GM21360 (cell line): ENCODE data around the gene ADRA2A.

Source experiments
- ATAC-seq: cut with Tn5 transposase; IDR thresholded peaks from one replicate; pipeline ENCODE4 v1.9.1; 2021; ENCODE audit warnings: mild to moderate bottlenecking, moderate library complexity; ENCODE audit not compliant: unreplicated experiment

Gene ADRA2A

DNA sequence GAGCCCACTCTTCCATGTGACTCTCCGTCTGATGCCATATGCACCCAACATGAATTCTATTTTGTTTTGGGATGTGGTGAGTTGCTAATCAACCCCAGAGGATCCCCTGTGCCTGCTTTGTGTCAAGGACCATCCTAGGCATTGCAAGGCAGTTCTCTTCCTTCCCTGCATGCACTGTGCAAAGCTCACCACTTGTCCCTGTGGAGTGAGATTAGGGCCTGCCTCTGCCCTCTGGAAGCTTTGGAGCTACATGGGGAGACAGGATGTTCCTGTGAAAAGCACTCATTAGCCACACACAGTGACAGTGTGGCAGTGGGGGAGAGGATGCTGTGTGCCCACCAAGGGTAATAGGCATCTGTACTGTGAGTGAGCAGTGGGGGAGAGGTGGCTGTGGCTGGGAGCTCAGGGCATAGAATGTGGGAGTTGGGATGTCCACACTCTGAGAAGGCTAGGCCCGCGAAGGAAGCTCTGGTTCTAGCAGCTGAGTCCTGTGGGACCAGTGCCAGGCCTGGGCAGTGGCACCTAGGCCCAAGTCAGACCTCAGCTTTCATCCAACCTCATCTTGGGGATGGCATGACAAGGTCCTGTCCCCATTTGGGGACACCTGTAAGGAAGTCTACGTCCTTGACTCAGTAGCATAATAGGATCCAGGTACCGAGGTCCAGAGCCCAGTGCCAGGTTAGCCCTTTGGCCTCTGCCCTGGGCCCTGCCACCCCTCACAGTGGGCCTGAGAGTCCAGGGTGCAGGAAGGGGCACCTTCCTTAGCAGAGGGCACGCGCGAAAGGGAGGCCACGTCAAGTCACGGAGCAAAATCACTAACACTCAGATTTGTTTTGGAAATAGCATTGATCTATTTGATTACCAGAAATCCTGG is 6.6 kb downstream of the ADRA2A start:
- ATAC-seq: no peak

DNA sequence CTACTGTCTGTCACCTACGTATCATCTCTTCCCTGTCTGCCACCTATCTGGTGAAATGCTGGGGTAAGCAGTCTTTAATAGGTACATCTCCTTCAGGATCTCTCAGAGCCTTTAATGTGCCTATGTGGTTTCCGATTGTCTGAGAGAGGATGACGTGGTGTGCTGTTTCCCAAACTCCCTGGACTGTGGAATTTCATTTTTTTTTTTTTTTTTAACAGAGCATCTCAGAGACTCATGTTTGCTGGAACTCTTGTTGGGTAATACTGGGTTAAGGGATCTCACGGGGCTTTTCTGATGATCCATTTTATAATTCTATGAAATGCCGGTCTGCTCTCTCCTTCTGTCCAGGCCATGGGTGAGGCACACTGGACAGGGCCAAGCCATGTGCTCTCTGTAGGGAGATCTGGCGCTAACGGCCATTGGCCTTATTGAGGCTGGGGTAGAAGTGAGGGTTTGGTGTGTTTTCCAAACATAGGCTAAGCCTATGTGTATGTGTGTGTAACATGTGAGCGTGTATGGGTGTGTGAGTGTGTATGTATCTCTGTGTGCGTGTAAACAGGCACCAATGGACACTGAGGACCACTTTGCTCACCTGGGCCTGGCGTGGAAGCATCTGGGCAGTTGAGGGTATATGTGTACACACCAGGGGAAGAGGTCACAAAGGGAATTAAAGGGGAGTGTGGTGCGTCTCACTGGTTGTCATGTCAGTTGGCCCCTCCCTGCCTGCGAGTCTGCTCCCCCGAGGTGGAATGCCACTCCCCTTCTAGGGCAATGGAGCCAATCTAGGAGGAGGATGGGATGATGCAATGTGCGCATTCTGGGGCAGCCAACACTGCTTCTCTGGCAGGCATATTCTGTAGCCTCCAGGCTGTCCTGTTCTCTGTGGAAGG is 7.8 kb downstream of the ADRA2A start:
- ATAC-seq: no peak

DNA sequence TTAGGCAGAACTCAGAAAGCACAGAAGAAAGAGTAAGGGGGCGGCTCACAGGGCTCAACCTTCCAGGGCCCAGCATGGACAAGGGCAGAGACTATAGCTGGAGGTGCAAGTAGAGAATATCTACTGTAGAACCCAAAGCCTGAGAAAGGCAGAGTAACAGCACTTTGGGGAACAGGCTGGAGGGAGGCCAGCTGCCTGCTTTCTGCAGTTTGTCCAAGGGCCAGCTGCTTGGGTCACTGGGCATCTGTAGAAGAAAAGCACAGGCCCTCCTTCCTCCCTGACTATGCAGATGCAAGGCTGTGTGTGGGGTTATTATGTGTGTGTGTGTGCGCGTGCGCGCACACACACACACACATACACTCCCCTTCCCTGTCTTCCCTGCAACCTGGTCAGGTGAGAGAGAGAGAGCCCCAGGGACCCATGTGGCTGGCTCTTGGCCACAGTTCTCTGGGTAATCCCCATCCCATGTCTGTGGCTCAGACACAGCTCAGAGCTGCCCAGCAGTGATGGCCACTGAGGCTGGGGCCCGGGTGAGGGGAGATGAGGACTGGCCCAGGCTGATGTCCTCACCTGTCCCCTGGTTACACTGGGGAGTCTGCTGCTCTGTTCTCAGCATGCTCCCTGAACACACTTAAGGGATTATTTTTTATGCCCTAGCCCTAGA is 9.0 kb downstream of the ADRA2A start:
- ATAC-seq: no peak

DNA sequence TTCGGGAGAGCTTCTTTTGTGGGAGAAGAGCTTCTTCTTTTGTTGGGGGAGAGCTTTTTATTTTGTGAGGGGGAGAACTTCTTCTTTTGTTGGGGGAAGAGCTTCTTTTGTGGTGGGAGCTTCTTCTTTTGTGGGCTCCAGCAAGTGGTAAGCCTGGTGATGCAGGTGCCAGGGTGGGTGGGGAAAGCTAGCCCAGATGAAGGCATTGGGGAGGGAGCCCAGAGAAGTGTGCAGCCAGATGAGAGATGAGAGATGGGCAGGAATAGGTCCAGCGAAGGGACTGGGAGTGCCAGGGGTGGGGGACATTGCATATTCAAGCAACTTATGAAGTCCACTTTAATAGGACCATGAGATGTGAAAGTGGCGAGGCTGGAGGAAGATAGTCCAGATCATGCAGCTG is 9.7 kb downstream of the ADRA2A start:
- no peak for ATAC-seq

DNA sequence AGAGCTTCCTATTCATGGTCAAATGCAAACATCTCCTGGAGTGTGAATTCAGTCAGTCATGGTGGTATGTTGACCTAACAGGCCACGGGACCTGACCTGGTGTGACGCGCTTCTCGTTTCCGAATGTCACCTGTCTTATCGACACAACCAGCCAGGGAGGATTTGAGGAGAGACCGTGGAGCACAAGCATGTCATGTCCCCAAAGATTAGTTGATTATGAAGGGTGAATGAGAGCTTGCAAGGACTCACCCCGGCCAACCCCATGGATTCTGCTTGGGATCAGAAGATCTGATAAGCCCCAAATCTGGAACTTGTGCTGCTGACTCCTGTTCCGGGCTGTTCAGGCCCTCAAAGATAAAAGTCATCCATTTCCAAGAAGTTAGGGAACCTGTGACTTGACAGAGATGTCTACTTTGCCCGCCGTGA is 10.5 kb downstream of the ADRA2A start:
- no peak for ATAC-seq

DNA sequence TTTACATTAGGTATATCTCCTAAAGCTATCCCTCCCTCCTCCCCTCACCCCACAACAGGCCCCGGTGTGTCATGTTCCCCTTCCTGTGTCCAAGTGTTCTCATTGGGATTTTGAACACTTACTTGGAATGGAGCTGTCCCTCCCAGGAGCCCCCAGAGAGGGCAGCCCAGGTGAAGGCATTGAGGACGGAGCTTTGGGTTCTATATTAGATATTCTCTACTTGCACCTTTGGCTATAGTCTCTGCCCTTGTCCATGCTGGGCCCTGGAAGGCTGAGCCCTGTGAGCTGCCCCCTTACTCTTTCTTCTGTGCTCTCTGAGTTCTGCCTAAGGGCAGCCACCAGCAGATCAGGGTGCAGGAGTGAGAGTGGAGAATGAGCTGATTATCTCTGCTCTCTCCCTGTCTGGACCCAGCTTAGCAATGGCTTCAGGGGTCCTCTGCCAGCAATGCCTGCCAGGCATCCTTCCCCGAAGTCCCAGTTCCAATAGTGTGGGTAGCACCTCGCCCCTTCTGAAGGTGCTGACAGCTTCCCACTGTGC is 11.2 kb downstream of the ADRA2A start:
- ATAC-seq: no peak

DNA sequence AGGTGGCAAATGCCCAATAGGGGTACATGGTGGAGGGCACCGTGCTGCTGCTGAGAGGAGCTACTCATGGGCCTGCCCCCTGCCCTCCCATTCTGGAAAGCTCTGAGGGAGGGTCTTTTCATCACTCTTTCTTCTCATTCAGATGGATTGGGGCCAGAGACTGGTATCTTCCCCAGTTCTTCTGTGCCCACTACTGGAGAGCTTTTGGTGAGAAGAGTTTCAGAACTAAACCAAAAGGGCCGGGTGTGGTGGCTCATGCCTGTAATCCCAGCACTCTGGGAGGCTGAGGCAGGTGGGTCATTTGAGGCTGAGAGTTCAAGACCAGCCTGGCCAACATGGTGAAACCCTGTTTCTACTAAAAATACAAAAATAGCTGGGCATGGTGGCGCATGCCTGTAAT is 12.5 kb downstream of the ADRA2A start:
- no peak for ATAC-seq

DNA sequence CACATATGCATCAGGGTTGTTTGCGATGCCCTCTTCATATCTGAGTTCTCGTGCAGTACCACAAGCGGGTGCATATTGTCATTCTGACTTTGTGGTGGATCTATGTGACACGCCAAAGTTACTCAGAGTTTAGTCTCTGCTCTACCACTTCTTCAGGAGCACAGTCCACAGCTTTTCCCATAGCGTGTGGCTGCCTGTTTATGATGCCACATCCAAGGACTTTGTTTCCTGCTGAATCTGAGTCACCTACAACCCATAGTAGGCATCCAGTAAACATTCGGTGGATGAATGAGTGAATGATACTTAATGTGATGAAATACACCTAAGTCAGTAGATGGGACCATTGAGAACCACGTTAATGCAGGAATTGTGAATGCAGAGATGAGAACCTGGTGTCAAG is 15.0 kb downstream of the ADRA2A start:
- no peak for ATAC-seq

DNA sequence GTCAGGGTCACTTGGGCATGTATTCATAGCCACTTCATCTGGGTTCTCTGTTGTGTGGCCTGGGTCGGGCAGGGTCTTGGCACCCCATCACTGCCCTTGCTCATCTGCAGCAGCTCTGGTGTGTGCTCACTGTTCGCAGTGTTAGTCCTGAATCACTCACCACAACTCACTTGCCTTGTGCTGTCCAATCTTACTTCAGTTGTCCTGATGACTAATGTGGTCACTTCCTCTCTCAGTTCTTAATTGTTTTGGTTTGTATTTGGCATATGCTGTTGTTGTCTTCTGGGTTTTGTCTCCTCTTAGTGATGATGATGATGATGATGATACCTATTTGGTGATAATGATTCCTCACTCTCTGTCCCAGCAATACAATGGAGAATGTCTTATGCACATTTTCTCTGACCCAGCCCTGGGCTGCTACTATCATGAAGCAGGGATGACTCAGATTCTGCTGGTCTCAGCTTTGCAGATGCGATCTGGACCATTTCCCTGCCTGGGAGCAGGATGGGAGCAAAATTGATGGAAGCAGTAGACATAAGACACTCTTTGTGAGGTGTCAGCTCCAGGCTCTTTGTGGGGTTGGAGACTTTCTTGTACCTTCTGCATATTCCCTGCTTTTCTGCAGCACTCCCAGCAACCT is 17.0 kb downstream of the ADRA2A start:
- no peak for ATAC-seq

DNA sequence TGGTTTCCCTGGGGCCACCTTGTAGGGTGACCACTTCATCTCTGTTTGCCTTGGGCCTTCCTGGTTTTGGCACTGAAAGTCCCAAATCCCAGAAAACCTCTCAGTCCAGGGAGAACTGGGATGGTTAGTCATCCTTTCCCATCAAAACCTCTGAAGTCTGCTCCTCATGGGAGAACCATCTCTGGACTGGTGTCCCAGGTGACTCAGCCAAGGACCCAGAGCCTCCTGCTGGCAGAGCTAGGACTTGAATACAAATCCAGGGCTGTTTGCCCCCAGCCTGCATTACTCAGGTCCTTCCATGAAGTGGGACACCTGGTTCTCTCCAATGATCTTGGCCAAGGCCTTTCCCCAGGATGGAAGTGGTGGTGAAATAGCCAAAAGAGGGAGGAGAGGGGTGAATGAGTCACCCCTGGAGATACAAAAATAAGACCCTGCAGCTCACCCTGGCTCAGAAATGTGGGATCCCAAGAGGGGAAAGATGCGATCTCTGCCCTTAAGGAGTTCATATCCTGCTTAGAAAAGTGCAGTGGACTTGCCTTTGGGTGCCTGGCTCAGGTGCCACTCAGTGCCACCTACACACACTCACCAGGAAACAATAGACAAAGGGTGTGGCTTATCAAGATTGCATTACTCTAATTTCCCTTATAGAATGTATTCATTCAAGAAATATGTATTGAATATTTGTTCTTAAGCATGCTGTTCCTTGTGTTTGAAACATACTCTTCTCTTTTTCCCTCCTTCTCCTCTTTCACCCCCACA is 22.0 kb downstream of the ADRA2A start:
- no peak for ATAC-seq

DNA sequence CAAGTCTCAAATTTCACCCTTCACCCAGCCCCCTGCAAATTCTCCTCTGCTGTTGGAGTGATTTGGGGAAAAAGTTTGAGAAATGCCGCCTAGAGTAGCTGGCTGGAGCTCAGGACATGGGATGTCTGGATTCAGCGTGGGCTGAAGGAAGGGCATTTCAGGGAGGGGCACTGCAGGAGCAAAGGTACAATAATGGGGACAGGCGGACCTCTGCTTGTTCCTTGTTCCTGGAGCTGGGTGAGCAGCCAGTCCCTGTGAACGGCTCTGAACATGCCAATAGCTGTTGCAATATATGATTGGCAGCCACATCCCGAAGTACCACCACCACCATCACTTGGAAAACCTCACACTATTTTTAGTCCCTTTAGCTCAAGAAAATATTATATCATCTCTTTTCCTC is 23.4 kb downstream of the ADRA2A start:
- no peak for ATAC-seq

DNA sequence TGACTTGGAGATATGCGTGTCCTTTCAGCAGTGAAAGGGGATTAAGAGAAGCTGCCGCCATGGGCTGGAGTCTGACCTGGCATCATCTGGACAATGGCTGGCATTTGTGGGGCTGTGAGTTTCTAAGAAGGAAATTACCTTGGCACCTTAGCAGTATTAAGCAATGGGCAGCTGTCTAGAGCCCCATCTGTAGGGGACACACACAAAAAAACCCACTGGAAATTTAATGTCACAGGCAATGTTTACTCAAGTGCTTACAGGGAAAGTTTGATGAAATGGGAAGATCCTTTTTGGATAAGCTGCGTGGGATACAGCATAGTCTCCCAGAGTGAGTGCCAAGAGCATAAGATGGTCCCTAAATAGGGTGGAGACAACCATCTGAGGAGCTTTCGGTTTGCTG is 25.0 kb downstream of the ADRA2A start:
- ATAC-seq: no peak

DNA sequence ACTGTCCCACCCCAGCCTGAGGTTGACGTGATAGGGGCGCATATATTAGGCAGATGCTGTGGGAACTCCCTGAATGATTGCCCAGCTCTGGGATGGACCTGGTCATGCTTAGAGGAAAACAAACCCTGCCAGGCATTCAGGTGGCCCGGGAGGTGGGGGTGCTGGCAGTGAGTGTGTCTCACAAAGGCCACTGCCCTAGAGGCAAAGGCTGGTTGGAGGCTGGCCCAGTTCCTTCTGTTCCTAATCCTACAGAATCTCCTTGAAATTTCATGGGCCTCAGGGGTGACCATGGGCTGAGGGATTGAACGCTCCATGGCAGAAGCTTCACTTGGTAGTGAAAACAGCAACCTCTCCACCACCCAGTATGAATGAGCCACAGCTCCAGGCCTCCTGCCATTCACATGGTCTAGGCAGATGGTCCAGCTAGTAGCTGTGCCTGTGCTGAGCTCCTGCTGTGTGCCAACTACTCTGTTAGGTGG is 25.6 kb downstream of the ADRA2A start:
- no peak for ATAC-seq

DNA sequence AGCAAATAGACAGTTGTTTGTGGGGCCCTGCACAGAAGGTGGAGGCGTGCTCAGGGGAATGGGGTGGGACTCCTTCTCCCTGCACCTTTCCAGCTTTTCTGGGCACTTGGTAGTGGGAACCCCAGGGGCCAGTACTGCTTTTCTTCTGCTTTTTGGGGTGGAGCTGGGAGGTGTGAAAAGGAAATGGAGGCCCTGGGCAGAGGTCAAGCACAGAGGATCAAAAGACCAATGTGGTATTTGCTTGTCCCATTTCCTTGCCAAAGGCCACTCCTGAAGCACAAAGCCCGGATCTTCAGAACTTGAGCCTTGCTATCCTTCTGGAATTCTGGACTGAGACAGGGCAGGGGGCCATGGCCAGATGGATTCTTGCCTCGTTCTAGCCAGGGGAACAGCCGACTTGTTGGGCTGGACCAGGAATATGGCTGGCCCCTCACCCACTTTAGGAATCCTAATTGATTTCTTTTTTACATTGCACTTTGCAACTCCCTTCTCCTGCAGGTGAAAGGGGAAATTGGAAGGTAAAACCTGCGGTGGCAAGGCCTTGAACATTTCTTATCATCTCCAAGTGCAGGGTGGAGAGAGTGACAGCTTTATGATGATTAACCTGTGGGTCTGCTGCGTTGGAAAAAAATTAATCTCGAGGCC is 26.5 kb downstream of the ADRA2A start:
- no peak for ATAC-seq

DNA sequence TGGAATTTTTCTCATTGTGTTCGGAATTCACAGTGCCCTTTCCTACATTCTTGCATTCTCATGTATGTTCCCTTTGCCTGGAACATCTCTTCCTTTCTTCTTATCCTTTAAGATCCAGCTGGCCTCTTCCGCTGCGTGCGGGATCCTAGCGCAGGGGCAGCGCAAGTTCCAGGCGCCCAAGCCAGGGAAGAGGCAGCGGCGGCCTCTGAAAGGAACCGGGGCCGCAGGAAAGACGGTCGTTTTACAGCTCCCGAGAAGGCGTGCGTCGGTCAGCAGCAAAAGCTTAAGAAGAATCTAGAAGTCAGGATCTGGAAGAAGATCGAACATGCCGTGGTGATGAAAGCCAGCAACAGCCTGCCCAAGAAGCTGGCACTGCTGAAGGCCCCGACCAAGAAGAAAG is 28.0 kb downstream of the ADRA2A start:
- ATAC-seq: no peak

DNA sequence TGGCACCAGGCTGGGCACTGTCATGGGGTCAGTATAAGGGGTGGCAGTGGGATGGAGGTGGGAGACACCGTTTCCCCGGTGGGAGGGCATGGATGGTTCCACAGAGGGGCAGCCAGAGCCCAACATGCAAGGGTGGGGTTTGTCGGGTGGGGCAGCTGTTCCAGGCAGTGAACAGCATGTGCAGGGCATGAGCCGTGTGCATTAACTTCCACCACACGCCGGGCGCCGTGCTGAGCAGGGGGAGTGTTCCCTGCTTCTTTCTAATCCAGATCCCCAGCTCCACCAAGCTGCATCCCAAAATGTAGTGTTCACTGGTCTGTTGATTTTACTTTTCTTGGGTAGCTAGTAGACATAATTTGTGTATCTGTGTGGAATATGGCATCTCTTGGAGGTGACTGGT is 29.3 kb downstream of the ADRA2A start:
- ATAC-seq: no peak

DNA sequence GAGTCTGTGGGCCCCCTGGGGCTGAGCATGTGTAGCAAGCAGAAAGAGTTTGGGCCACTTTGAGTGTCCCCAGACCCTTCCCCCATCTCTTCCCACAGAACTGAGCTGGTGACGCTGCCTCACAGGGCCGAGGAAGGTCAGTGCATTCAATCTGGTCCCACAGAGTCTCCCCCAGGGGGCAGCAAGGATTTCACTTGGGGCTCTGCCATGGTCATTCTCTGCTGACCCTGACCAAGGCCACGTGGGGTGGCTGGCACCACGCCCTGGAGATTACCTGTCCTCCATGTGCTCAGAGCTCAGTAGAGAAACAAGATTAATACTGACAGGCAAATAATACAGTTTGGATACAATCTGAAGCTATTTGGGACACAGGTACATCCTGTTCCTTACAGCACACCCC is 30.2 kb downstream of the ADRA2A start:
- no peak for ATAC-seq

DNA sequence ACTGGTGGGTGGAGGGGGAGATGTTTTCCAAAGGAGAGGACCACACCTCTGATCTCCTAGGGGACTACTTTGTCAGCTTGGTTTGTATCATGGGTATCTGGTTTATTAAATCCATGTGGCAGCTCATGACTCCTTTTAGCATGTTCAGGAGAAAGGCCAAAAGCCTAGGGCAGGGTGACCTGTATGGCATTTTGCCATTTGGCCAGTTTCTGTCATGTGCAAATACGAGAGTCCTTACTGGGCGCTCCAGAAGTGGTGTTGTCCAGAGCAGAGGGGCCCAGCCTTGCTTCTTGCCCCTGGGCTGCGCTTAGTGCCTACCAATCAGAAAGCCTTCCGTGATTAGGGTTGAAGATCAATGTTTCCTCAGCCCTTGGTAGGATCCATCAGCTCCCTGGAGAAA is 31.0 kb downstream of the ADRA2A start:
- no peak for ATAC-seq

DNA sequence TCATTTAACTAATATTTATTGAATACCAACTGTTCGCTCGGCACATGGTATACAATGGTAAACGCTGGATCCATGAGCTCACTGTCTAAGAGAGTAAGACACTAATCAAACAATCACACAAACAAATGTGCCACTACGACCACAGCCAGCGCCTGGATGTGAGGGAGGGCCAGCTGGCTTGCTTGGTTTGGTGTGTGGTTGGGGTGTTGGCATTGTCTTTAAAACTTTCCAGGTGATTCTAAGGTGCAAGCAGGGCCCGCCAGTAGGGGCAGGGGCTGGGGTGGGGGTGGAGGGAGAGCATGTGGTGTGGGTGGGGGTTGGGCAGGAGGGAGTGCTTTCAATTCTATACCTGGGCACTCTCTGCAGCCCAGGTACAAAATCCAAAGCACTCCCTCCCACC is 31.6 kb downstream of the ADRA2A start:
- ATAC-seq: no peak
